HG03135 (cell line): ENCODE measurements around the gene RNF41.
A peak's percentile ranks its signal among the peaks of the same experiment; 100 is the strongest.

ENCODE experiments used
- ATAC-seq: cut with Tn5 transposase; IDR thresholded peaks from one replicate; pipeline ENCODE4 v1.9.1; 2021; ENCODE audit warnings: mild to moderate bottlenecking, moderate library complexity; ENCODE audit not compliant: unreplicated experiment

The RNF41 gene

GRCh38 chr12:56244494-56244893 is 22.8 kb upstream of the RNF41 start:
- no peak for ATAC-seq

GRCh38 chr12:56243731-56244181 is 22.0 kb upstream of the RNF41 start:
- no peak for ATAC-seq

GRCh38 chr12:56242986-56243385 is 21.3 kb upstream of the RNF41 start:
- ATAC-seq = no peak

GRCh38 chr12:56241424-56242303 is 19.9 kb upstream of the RNF41 start:
- no peak for ATAC-seq

- no peak for ATAC-seq
Measured at GRCh38 chr12:56237552-56237951, 15.8 kb upstream of the RNF41 start.

GRCh38 chr12:56236985-56237384 is 15.3 kb upstream of the RNF41 start:
- ATAC-seq = no peak

- ATAC-seq = no peak
Measured at GRCh38 chr12:56236091-56236490, 14.4 kb upstream of the RNF41 start.

- no peak for ATAC-seq
Measured at GRCh38 chr12:56234746-56235436, 13.2 kb upstream of the RNF41 start.

GRCh38 chr12:56231184-56231582 is 9.5 kb upstream of the RNF41 start:
- ATAC-seq = no peak

GRCh38 chr12:56230432-56231183 is 8.9 kb upstream of the RNF41 start:
- ATAC-seq = no peak

GRCh38 chr12:56229916-56230431 is 8.3 kb upstream of the RNF41 start, which contains the start of gene SLC39A5:
SLC39A5 (plus strand) TSS chr12:56230051; CDS start chr12:56231275, 1,224 bp downstream.
- ATAC-seq = no peak

GRCh38 chr12:56229082-56229481 is 7.4 kb upstream of the RNF41 start:
- ATAC-seq = no peak

- no peak for ATAC-seq
Measured at GRCh38 chr12:56224954-56225353, 3.2 kb upstream of the RNF41 start.

GRCh38 chr12:56224102-56224701 is 2.5 kb upstream of the RNF41 start, which contains the start of gene NABP2:
NABP2 (plus strand) TSS chr12:56224342; CDS start chr12:56224857, 515 bp downstream.
- ATAC-seq = peak; percentile 78

GRCh38 chr12:56223571-56224101 is 1.9 kb upstream of the RNF41 start:
- no peak for ATAC-seq

- no peak for ATAC-seq
Measured at GRCh38 chr12:56222531-56222895, 791 bp upstream of the RNF41 start.

- peak; percentile 12 for ATAC-seq
Measured at GRCh38 chr12:56221232-56221756, 428 bp downstream of the RNF41 start.

GRCh38 chr12:56220611-56221231 is 1.0 kb downstream of the RNF41 start:
- no peak for ATAC-seq

GRCh38 chr12:56219840-56220239 is 1.9 kb downstream of the RNF41 start:
- ATAC-seq = no peak

GRCh38 chr12:56216461-56216860 is 5.3 kb downstream of the RNF41 start:
- no peak for ATAC-seq
